Activated CD8-positive, alpha-beta memory T cell treated with anti-CD3 and anti-CD28 coated beads, Interleukin-2, amount 50 U/mL, for 24 hours (primary cell): Measurements from ENCODE around the gene P2RY13.

Experiments used
- DNase-seq: peaks from one replicate; pipeline ENCODE4 v3.0.0-alpha.2; 2020; ENCODE audit errors: extremely low read depth

Gene P2RY13

DNA sequence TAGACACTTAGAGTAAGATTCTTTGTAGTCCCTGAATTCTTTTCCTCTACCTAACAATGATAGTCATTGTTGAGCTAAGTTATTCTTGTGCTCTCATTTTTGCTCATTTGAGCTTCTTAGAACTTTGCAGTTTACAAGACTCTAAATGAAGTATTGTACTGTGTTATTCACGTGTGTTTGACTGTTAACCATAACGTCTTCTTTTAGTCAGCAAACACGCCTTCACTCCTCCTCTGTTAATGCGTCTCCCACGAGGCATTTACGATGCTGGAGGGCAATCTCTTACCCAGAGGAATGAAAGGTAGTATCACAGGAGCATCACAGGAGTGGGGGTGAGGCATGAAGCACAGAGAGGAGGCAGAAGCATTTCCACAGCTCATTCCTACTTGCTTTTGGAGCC is 36.2 kb downstream of the P2RY13 start:
- no peak for DNase-seq

DNA sequence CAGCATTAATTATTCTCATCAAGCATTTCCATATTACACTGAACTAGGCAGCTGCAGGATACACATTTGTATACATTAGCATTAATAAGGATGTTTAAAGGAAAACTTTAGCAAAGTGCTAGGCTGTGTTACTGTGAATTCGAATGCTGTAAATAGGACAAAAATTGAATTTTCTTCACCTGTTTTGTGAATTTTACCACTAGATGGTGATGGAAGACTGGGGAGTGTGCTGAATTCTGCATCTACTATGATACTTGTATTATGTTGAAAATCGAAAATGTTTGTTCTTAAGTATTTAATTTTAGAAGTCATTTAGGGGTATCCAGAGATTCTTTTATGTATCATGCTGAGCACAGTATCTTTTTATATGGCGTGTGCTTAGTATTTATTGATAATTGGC is 38.7 kb downstream of the P2RY13 start:
- DNase-seq = no peak

DNA sequence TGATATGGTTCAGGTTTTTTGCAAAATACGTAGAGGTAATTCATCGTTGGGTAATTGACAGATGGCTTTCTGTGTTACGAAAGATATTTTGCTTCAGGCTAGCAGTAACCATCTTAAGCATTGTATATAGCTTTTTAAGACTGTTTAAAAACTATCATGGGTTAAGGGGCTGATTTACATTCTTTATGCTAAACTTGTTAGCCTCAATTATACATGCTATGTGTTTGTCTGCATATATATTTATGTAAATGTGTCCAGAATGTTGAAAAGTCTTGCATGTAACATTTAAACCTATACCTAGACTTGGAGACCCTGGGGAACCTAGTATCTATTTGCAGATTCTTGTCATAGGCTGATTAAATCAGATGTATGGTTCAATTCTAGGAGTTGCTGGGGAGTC is 39.9 kb downstream of the P2RY13 start:
- no peak for DNase-seq

DNA sequence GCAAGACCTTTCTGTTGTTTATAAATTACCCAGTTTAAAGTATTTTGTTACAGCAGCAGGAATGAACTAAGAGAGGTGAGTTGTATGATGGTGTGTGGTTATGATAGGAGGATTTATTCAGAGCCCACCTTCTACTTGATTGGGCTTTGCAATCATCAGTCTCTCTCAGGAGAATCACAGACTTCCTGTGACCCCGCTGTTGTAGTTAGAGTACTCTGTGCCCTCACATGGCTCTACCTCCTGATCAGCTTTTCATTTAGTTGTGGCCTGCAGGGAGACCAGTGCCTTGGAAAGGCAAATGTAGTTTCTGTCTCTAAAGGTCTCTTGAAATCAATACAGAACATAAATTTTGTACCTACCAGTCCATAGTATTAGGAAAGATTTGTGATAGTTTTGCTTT is 43.4 kb downstream of the P2RY13 start:
- DNase-seq = no peak

DNA sequence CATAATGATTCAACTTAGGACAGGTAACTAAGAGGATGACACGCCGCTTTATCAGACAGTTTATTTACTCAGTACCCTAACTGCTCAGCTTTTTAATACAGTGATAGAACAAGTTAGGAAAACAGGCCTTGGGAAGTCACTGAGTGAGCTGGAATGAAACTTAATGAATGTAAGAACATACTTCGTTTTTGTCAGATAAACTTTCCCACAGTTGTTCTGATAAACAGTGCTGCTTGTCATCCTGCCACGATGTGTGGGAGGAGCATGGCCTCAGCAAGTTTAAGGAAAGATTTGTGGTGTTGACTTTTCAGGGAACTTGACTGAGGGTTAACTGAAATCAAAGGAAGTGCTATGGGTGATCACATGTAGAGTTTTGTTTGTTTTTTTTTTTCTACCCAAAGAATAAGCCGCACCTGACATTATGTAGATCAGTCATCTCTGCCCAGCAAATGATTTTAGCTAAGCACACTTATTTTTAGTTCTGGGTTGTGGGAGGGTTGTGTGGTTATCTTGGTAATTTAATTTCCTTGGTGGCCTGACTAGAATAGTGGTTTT is 45.4 kb downstream of the P2RY13 start:
- DNase-seq = no peak

DNA sequence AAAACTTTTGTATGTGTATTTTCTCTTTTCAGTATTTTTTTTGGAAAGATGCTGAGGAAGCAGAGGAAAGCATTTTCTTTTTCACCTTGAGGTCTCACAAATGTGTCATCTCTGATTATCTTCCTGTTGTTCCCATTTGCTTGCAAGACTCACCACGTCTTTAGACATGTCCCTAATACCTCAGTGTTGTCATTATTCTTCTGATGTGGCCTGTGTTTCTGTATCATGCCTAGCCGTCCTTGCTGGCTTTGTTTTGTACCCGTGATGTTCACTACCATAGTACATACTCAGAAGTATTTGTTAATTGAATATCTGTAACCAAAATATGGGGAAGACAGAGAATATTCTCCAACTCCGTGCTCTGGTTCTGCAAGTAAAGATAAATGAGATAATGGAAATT is 46.0 kb downstream of the P2RY13 start:
- no peak for DNase-seq

DNA sequence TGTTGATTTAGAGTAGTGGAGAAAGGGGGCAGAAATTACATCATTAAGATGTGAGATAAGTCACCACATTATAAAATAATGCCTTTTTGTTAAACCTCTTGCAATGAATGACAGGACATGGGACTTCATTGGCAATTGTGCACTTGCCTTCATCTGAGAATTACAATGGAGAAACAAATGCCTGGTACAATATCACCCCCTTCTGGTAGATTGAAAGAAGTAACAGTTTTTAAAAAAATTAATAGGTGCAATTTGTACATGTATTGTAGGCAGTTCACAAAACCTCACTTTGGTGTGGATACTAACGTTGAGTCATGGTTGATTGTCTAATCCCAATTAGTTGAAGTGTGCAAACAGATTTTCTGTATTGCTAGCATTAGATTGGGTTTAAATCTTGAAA is 46.4 kb downstream of the P2RY13 start:
- no peak for DNase-seq

DNA sequence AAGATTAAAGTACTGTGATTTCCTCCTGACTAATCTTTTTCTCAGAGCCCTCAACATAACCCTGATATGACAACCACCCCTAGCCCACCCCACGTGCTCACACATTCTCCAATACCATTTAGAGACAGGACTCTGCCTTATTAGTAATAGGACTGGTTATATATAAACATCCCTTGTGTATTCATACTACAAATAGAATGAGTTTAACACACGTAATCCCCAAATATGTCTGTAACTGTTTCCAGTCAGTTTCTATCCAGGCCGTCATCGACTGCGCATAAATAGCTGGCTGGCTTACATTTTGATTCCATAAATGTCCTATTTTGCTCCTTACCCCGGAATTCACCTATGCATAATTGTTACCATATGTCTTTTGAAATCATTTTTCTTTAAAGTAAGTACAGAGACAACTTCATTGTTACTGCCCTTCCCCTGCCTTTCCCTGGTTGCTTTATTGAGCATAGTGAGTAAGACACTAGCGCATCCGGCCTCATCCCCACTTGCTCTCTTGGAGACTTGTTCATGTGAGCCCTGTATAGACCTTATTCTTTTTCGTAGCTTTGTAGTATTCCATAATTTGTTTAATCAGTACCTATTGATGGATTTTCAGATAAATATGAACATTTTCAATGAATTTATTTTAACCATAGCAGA is 47.6 kb downstream of the P2RY13 start:
- DNase-seq = no peak

DNA sequence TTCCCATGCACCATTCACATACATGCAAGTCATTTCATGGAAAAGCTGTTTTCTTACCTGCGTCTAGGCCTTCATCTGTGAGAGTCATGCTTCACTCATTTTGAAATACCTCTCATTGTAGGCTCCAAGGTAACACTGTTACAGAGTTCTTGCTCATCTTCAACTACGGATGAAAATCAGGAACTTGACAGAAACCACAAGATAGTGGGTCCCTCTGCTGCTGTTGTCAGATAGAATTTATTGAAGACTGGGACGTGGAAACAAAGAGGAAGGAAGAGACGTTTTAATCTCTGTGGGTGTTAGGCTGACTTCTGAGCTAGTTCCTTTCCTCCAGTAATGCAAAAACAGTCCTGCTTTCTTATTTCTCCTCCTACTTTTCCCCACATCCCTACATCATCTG is 51.1 kb downstream of the P2RY13 start, which contains the start of gene P2RY14:
P2RY14 (minus strand) TSS at position 313 of the 400 bp plus-strand sequence. CDS start 64,226 bp downstream, outside the sequence.
- DNase-seq = no peak

DNA sequence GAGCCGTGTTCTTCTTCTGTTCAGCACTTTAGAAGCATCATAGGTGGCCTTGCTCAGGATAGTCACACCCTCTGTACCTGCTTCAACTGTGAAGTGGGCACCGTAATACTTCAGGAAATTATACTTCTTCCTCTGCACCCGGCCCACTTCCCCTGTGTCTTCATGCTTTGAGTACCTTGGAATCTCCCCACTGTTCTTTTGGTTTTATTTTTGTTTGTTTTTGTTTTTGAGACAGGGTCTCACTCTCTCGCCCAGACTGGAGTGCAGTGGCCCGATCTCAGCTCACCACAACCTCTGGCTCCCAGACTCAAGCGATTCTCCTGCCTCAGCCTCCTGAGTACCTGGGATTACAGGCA is 52.7 kb downstream of the P2RY13 start:
- DNase-seq = no peak
